Ovary (tissue), 9 donors: ENCODE data around the gene KDM2A. TPM values are rescaled to one million over a fixed set of nuclear protein-coding genes. Genes with fewer than 3 reads are reported as not detected.

ENCODE experiments used
- DNase-seq, 5 donors: peaks; one replicate each; pipeline ENCODE4 v3.0.0-alpha.2; 2019 to 2020
- H3K27ac ChIP-seq, 2 donors: fragments of 200-600 bp; one replicate each; pipeline versions ENCODE4 v1.5.1 to v1.8.0; 2019 to 2022
- H3K27me3 ChIP-seq: fragments of 200-600 bp; one replicate; pipeline ENCODE4 v1.8.0; 2022
- H3K36me3 ChIP-seq: fragments of 200-600 bp; sonication (generic); one replicate; pipeline ENCODE4 v1.5.1; 2019
- H3K4me1 ChIP-seq: one replicate; pipeline ENCODE4 v1.8.1; 2013; ENCODE audit warnings: mild to moderate bottlenecking, moderate library complexity; ENCODE audit not compliant: insufficient read depth
- H3K4me3 ChIP-seq: fragments of 200-600 bp; sonication (generic); one replicate; pipeline ENCODE4 v1.5.1; 2017
- H3K9me3 ChIP-seq, 2 donors: fragments of 200-600 bp in 1 of 2; sonication (generic) in 1 of 2; one replicate each; pipeline versions ENCODE4 v1.5.1 to v1.8.1; 2013 to 2019; ENCODE audit warnings: mild to moderate bottlenecking in 1 of 2, moderate library complexity in 1 of 2
- EP300 ChIP-seq: sonication (generic); formaldehyde crosslinking; IDR thresholded peaks from one replicate; pipeline ENCODE4 v1.6.1; 2017; ENCODE audit warnings: antibody characterized with exemption
- POLR2A ChIP-seq: fragments of 450-650 bp; IDR thresholded peaks from one replicate; pipeline ENCODE4 v1.6.1; 2017; ENCODE audit warnings: antibody characterized with exemption, mild to moderate bottlenecking, moderate library complexity
- WGBS, 3 donors: extraction: QIAGEN DNeasy Blood & Tissue Kit in 1 of 3; methylation state at CpG; one replicate each; pipeline versions ENCODE4 v1.1.5 to v1.1.7; 2013 to 2017; 5-methylcytosine and 5-hydroxymethylcytosine counted together
- intact Hi-C, 4 donors: fragments of 100-400 bp; cut with DNase I; formaldehyde crosslinking; loops; one replicate each; pipeline versions ENCODE4 v1.11.0 to v1.15.1; 2022 to 2023
- polyA plus RNA-seq, 2 donors: library from polyadenylated mRNA; stranded (reverse); fragments of 200-250 nt in 1 of 2; fragments of 350-450 nt in 1 of 2; fragmentation: Illumina TruSeq in 1 of 2; extraction: RNeasy Lipid Tissue Mini Kit (QIAGEN cat#74804) in 1 of 2; gene quantifications; one replicate each; pipeline ENCODE4 v1.2.3, GENCODE V29; 2013 to 2014
- total RNA-seq, 7 donors: library from RNA; depleted of rRNA in 2 of 7; stranded (reverse); fragments of >200 nt in 2 of 7; fragmentation: NEBNext Ultra II Directional in 3 of 7; extraction: Animal tissue kit (Norgen Biotek cat#: 25700) in 3 of 7; gene quantifications; one replicate each; pipeline versions ENCODE4 v1.1.0 to v1.2.4, GENCODE V29; 2016 to 2023
- TF ChIP-seq, protein P1 (sequence below), 3 donors: fragments of 450-650 bp in 2 of 3; fragments of 200-600 bp in 1 of 3; IDR thresholded peaks; one replicate each; pipeline versions ENCODE4 v1.5.1 to v1.8.0; 2016 to 2022; ENCODE audit warnings: antibody characterized with exemption in 3 of 3, mild to moderate bottlenecking in 1 of 3
- donor health status: DM: no; HTN: no; CAD: no; lungs with moderate emphysema.
- donor health status: DM: no; HTN: no; CAD: no.
- donor health status: Bipolar disorder and iron deficiency.
- donor health status: DM: yes; HTN: yes; CAD: no.
- donor health status: DM: no; HTN: no; CAD: no.
- donor health status: DM: yes; HTN: yes; CAD: no.

Gene KDM2A
- total and polyA plus RNA-seq, 9 donors: 33.5 to 76.9 (median 53.0) TPM

DNA sequence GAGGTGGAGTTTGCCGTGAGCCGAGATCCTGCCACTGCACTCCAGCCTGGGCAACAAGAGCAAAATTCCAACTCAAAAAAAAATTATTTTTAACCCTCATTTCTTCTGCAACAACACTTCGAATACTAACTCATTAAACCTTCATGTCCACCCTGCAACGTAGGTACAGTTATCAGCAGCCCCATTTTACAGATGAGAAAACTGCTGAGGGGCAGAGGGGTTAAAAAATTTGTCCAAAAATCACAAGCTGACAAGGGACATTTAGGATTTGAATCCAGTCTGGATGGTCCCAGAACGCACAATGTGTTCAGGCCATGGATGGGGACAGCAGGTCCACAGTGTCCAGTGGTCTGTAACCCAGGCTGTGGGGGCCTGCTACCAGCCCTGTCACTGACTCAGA lies 33.4 kb upstream of the KDM2A start:
- DNase-seq: no peak
- intact Hi-C loops: loop anchor here in 1 of 4 donors (10.0 kb wide), 1 partner anchor 89 kb away; no protein-coding TSS in a partner anchor
- H3K27me3 ChIP-seq: no peaks in the 10 kb centered on the region
- H3K4me1 ChIP-seq: no peaks in the 10 kb centered on the region
- no peak overlapping the region for H3K4me3 ChIP-seq
- TF ChIP-seq EP300 (no peak), POLR2A (no peak)
- TF ChIP-seq, protein P1, sequence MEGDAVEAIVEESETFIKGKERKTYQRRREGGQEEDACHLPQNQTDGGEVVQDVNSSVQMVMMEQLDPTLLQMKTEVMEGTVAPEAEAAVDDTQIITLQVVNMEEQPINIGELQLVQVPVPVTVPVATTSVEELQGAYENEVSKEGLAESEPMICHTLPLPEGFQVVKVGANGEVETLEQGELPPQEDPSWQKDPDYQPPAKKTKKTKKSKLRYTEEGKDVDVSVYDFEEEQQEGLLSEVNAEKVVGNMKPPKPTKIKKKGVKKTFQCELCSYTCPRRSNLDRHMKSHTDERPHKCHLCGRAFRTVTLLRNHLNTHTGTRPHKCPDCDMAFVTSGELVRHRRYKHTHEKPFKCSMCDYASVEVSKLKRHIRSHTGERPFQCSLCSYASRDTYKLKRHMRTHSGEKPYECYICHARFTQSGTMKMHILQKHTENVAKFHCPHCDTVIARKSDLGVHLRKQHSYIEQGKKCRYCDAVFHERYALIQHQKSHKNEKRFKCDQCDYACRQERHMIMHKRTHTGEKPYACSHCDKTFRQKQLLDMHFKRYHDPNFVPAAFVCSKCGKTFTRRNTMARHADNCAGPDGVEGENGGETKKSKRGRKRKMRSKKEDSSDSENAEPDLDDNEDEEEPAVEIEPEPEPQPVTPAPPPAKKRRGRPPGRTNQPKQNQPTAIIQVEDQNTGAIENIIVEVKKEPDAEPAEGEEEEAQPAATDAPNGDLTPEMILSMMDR (IDR thresholded peaks at IDR 0.05): no peak
- 92 to 95% (median 95%) methylated on average over 5 of the region's 5 CpGs for WGBS, 3 donors
- H3K9me3 ChIP-seq: no peaks in the 10 kb centered on the region
- no peaks in the 10 kb centered on the region for H3K36me3 ChIP-seq
- H3K27ac ChIP-seq: no peak overlapping the region

- Histone ChIP-seq H3K4me3 (no peak overlapping the region), H3K4me1 (no peaks in the 10 kb centered on the region), H3K9me3 (no peaks in the 10 kb centered on the region), H3K36me3 (no peaks in the 10 kb centered on the region), H3K27ac (no peak overlapping the region), H3K27me3 (no peaks in the 10 kb centered on the region)
- WGBS, 3 donors: 83 to 94% (median 93%) methylated on average over 8 of the region's 8 CpGs
- no peak for DNase-seq
- intact Hi-C loops: no loop called here
- no peak for TF ChIP-seq POLR2A
- TF ChIP-seq, protein P1 (IDR thresholded peaks at IDR 0.05): no peak
- no peak for TF ChIP-seq EP300
These were observed 28.3 kb upstream of the KDM2A start for GRCh38 chr11:67090717-67091116.

DNA sequence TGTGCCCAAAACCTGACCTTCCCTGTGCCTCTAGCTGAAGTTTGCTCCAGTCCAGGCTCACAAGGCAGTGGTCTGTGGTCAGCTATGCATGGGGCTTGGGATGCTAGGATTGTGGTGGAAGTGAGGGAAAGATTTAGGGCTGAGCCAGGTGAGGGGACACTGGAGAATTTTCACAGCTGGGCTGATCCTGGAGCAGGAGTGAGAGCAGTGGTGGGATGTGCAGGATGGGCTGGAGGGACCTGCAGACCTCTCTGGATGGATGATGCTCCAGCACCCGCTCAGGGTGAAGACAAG lies 23.9 kb upstream of the KDM2A start:
- no peak overlapping the region for H3K27ac ChIP-seq
- H3K36me3 ChIP-seq: no peaks in the 10 kb centered on the region
- no peaks in the 10 kb centered on the region for H3K9me3 ChIP-seq
- no peaks in the 10 kb centered on the region for H3K4me1 ChIP-seq
- no peaks in the 10 kb centered on the region for H3K27me3 ChIP-seq
- TF ChIP-seq EP300 (no peak), POLR2A (no peak)
- TF ChIP-seq, protein P1 (IDR thresholded peaks at IDR 0.05): no peak
- intact Hi-C loops: no loop called here
- WGBS, 3 donors: 69 to 94% (median 79%) methylated on average over 1 of the region's 1 CpG
- DNase-seq: no peak
- no peak overlapping the region for H3K4me3 ChIP-seq

DNA sequence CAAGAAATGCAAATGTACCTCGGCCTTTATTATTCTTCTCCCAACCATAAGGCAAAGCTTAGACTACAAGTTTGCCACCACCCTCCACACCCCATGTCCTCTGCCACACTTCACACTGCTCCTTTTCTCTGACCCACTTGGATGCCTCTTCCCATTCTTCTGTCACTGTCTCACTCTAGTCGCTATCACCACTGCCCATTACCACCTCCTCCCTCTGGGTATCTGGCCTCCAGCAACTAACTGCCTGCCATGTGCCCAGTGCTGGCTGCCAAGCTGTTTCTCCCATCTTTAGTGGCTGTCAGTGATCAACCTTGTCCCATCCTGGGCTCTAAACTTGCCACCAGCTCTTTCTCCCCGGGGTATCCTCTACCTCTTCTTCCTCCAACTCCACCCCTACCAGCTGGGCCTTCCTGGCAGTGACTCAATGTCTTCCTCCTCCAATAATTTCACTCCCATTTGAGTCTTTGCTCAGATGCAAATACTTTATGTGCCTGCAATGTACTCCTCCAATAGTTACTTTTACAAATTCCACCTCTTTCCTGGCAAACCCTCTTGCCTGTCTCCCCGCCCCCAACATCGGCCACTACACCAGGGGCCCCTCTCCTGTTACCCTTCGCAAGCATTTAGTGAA lies 20.1 kb upstream of the KDM2A start:
- H3K36me3 ChIP-seq: no peaks in the 10 kb centered on the region
- no peak for DNase-seq
- no peaks in the 10 kb centered on the region for H3K9me3 ChIP-seq
- no peak overlapping the region for H3K4me3 ChIP-seq
- WGBS, 3 donors: 58 to 62% (median 60%) methylated on average over 6 of the region's 6 CpGs
- no peaks in the 10 kb centered on the region for H3K27me3 ChIP-seq
- H3K27ac ChIP-seq: no peak overlapping the region
- intact Hi-C loops: no loop called here
- no peaks in the 10 kb centered on the region for H3K4me1 ChIP-seq
- TF ChIP-seq EP300 (no peak), POLR2A (no peak)
- TF ChIP-seq, protein P1 (IDR thresholded peaks at IDR 0.05): no peak
